ENCODE measurements around the gene MITD1.

DNA sequence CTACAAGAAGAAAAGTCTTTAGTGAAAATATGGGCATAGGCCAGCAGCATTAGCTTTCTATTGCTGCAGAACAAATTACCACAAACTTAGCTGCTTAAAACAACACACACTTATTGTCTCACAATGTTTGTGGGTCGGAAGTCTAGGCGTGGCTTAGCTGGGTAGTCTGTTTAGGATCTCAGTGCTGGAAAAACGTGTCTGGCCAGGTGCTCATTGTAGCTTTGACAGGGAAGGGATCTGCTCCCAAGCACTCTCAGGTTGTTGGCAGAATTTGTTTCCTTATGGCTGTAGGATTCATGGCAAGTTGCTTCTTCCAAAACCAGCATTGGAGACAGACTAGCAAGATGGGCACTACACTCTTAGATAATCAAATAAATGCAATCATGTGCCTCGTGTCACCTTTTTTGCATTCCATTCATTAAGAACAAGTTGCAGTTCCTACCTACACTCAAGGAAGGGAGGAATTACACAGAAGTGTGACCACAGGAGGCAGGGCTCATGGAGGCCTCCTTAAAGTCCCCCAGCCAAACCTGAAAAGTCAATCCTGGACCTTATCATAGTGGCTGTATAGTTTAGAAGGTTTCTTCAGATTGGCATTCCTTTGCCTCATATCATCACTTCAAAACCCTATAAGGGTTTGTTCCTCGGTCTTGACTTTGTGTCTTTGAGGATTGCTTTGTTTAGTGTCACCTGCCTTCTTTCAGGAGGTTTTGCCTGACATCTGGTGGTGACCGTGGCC lies 17.4 kb upstream of the MITD1 start:
- TF ChIP-seq, protein P1, sequence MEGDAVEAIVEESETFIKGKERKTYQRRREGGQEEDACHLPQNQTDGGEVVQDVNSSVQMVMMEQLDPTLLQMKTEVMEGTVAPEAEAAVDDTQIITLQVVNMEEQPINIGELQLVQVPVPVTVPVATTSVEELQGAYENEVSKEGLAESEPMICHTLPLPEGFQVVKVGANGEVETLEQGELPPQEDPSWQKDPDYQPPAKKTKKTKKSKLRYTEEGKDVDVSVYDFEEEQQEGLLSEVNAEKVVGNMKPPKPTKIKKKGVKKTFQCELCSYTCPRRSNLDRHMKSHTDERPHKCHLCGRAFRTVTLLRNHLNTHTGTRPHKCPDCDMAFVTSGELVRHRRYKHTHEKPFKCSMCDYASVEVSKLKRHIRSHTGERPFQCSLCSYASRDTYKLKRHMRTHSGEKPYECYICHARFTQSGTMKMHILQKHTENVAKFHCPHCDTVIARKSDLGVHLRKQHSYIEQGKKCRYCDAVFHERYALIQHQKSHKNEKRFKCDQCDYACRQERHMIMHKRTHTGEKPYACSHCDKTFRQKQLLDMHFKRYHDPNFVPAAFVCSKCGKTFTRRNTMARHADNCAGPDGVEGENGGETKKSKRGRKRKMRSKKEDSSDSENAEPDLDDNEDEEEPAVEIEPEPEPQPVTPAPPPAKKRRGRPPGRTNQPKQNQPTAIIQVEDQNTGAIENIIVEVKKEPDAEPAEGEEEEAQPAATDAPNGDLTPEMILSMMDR (IDR thresholded peaks at IDR 0.05) = no peak
- TF ChIP-seq POLR2A (IDR thresholded peaks at IDR 0.05) = no peak

Data from testis (tissue), 2 donors.